Gastrocnemius medialis (tissue), 4 donors: ENCODE measurements around the gene SOAT2.

Experiments
- POLR2A ChIP-seq, 2 donors: fragments of 450-650 bp; IDR thresholded peaks; one replicate each; pipeline ENCODE4 v1.6.1; 2017; ENCODE audit warnings: antibody characterized with exemption in 2 of 2, mild to moderate bottlenecking in 2 of 2, moderate library complexity in 2 of 2
- TF ChIP-seq, protein P1 (sequence below), 5 experiments: fragments of 450-650 bp in 3 of 5; fragments of 200-600 bp in 2 of 5; sonication (generic) in 2 of 5; IDR thresholded peaks in 4 of 5; conservative IDR thresholded peaks in 1 of 5; 1 replicate in 4 of 5; 2 replicates in 1 of 5; pipeline ENCODE4 v1.5.1; 2016 to 2019; ENCODE audit warnings: antibody characterized with exemption in 5 of 5, mild to moderate bottlenecking in 3 of 5, moderate library complexity in 3 of 5

DNA sequence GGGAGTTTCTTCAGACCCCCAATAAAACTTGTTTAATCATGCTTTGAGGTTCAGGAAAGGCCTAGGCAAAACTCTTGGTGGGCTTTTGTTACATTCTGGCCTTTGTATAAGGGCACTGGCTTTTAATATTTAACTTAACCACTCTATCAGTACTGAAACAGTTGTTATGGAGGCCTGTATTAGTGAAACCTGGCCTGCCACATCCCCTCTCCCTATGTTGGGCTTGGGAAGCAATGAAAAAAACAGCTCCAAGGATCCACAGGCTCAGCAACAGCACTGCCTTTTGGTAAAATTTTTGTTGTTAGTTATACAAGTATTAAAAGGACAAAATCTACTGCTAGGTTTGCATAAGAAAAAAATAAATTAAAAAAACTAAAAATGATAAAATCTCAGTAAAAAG is 10.7 kb downstream of the SOAT2 start:
- TF ChIP-seq, protein P1, sequence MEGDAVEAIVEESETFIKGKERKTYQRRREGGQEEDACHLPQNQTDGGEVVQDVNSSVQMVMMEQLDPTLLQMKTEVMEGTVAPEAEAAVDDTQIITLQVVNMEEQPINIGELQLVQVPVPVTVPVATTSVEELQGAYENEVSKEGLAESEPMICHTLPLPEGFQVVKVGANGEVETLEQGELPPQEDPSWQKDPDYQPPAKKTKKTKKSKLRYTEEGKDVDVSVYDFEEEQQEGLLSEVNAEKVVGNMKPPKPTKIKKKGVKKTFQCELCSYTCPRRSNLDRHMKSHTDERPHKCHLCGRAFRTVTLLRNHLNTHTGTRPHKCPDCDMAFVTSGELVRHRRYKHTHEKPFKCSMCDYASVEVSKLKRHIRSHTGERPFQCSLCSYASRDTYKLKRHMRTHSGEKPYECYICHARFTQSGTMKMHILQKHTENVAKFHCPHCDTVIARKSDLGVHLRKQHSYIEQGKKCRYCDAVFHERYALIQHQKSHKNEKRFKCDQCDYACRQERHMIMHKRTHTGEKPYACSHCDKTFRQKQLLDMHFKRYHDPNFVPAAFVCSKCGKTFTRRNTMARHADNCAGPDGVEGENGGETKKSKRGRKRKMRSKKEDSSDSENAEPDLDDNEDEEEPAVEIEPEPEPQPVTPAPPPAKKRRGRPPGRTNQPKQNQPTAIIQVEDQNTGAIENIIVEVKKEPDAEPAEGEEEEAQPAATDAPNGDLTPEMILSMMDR (IDR thresholded peaks at IDR 0.05 in 4 of 5, conservative IDR thresholded peaks at IDR 0.05 in 1 of 5): no peak
- no peak for TF ChIP-seq POLR2A (IDR thresholded peaks at IDR 0.05)
